CD4-positive, alpha-beta T cell treated with Interleukin-10 for 1 hour (primary cell): ENCODE measurements around the gene EVL.
A peak's percentile ranks its signal among the peaks of the same experiment; 100 is the strongest.
"Not testable (repeated sequence)": the region's sequence is repeated elsewhere in the genome, so short reads cannot be mapped to it uniquely, and the experiment has no call there.

Experiments
- DNase-seq: peaks from one replicate; pipeline ENCODE4 v3.0.0-alpha.2; 2020

The EVL gene

DNA sequence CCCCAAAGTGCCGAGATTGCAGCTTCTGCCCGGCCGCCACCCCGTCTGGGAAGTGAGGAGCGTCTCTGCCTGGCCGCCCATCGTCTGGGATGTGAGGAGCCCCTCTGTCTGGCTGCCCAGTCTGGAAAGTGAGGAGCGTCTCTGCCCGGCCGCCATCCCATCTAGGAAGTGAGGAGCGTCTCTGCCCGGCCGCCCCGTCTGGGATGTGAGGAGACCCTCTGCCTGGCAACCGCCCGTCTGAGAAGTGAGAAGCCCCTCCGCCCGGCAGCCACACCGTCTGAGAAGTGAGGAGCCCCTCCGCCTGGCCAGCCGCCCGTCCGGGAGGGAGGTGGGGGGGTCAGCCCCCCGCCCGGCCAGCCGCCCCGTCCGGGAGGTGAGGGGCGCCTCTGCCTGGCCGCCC lies 115.4 kb downstream of the EVL start:
- DNase-seq, result not testable (repeated sequence)

GRCh38 chr14:100181876-100182551 lies 116.8 kb downstream of the EVL start:
- DNase-seq, result not testable (repeated sequence)

GRCh38 chr14:100187247-100187833 lies 122.1 kb downstream of the EVL start:
- DNase-seq, result no peak

GRCh38 chr14:100188392-100189030 lies 123.3 kb downstream of the EVL start:
- DNase-seq, result no peak

DNA sequence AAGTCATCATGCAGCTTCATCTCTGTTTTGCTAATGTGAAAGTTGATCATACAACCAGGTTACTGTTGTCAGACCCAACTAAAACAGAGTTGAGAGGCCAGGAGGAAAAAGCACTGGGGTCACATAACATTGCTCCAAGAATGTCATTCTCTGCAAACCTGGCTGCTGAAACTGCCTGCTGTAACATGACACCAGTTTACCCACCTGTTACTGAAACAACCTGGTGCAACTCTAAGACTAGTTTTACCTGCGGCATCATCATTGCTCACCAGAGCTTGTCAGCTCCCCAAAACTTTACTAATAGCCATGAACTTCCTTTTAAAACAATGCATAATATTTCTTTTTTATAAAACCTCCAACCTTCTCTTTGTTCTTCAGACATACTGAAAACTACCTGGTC lies 124.9 kb downstream of the EVL start:
- no peak for DNase-seq

- no peak for DNase-seq
Measured at GRCh38 chr14:100191584-100192249, 126.5 kb downstream of the EVL start.

GRCh38 chr14:100192250-100192671 lies 127.0 kb downstream of the EVL start:
- DNase-seq, result no peak

- DNase-seq, result peak; percentile 100
Measured at GRCh38 chr14:100192672-100193416, 127.6 kb downstream of the EVL start.
